HTERT RPE-1 (cell line): ENCODE measurements around the gene DNAJB12.
"Not testable (repeated sequence)": the region's sequence is repeated elsewhere in the genome, so short reads cannot be mapped to it uniquely, and the experiment has no call there.

Experiments
- in situ Hi-C: fragments of 300-500 bp; cut with MboI; formaldehyde crosslinking; loops from 4 replicates; pipeline ENCODE4 v1.14.3; 2020; ENCODE audit warnings: low sequenced_read_pairs

The DNAJB12 gene

GRCh38 chr10:72353965-72354355 lies 759 bp downstream of the DNAJB12 start:
- in situ Hi-C loops, result no loop called here

- in situ Hi-C loops, result no loop called here
These were observed 1.4 kb downstream of the DNAJB12 start for GRCh38 chr10:72353028-72353964.

GRCh38 chr10:72351479-72351878 lies 3.2 kb downstream of the DNAJB12 start:
- in situ Hi-C loops, result no loop called here

- in situ Hi-C loops, result no loop called here
These were observed 5.3 kb downstream of the DNAJB12 start for GRCh38 chr10:72349438-72349837.

GRCh38 chr10:72348282-72348681 lies 6.4 kb downstream of the DNAJB12 start:
- in situ Hi-C loops, result no loop called here

- in situ Hi-C loops, result not testable (repeated sequence)
These were observed 8.6 kb downstream of the DNAJB12 start for GRCh38 chr10:72346117-72346516.

GRCh38 chr10:72344932-72345331 lies 9.8 kb downstream of the DNAJB12 start:
- in situ Hi-C loops, result no loop called here

- in situ Hi-C loops, result no loop called here
These were observed 11.8 kb downstream of the DNAJB12 start for GRCh38 chr10:72342911-72343310.

- in situ Hi-C loops, result no loop called here
These were observed 14.0 kb downstream of the DNAJB12 start for GRCh38 chr10:72340510-72341261.

- in situ Hi-C loops, result no loop called here
These were observed 16.5 kb downstream of the DNAJB12 start for GRCh38 chr10:72338180-72338579.

- in situ Hi-C loops, result no loop called here
These were observed 17.0 kb downstream of the DNAJB12 start for GRCh38 chr10:72337722-72338121.

GRCh38 chr10:72337039-72337629 lies 17.6 kb downstream of the DNAJB12 start:
- in situ Hi-C loops, result no loop called here

- in situ Hi-C loops, result no loop called here
These were observed 18.3 kb downstream of the DNAJB12 start for GRCh38 chr10:72336259-72337038.

- in situ Hi-C loops, result no loop called here
These were observed 19.1 kb downstream of the DNAJB12 start for GRCh38 chr10:72335394-72336258.

- in situ Hi-C loops, result no loop called here
These were observed 19.8 kb downstream of the DNAJB12 start for GRCh38 chr10:72334825-72335393.

GRCh38 chr10:72334196-72334824 lies 20.4 kb downstream of the DNAJB12 start:
- in situ Hi-C loops, result no loop called here

GRCh38 chr10:72333112-72334015 lies 21.4 kb downstream of the DNAJB12 start:
- in situ Hi-C loops, result no loop called here
